HS-5 (cell line): Measurements from ENCODE around the gene SMARCB1.
A peak's percentile ranks its signal among the peaks of the same experiment; 100 is the strongest.

ENCODE experiments used
- DNase-seq: peaks from one replicate; pipeline ENCODE4 v3.0.0-alpha.2; 2012; ENCODE audit warnings: low read depth

The SMARCB1 gene

DNA sequence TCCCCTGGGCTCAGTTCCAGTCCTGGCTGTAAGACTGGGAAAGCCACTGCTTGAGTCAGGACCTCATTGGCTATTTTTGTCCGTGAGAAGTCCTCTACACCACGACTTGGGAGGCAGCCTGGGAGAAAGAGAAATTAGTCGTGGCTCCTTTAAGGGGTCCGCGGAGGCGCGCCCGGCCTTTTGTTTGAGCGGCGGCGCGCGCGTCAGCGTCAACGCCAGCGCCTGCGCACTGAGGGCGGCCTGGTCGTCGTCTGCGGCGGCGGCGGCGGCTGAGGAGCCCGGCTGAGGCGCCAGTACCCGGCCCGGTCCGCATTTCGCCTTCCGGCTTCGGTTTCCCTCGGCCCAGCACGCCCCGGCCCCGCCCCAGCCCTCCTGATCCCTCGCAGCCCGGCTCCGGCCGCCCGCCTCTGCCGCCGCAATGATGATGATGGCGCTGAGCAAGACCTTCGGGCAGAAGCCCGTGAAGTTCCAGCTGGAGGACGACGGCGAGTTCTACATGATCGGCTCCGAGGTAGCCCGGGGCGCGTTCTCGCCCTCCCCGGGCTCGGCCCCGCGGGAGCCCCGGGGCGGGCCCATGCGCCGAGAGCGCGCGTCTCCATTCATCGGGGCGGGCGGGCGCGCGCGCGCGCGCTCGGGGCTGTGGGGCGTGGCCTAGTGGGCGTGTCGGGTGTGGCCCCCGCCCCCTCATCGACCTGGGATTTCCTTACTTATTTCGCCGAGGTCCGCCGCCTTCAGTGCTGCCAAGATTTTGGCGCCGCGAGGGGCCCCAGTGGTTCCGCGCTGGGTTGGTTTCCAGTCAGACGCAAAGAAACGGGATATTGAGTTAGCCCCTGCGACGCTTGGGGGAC lies at the start of gene SMARCB1:
SMARCB1 (plus strand) TSS at position 215 of the 848 bp plus-strand sequence; CDS start at position 419, 204 bp downstream.
- peak; percentile 52 for DNase-seq

DNA sequence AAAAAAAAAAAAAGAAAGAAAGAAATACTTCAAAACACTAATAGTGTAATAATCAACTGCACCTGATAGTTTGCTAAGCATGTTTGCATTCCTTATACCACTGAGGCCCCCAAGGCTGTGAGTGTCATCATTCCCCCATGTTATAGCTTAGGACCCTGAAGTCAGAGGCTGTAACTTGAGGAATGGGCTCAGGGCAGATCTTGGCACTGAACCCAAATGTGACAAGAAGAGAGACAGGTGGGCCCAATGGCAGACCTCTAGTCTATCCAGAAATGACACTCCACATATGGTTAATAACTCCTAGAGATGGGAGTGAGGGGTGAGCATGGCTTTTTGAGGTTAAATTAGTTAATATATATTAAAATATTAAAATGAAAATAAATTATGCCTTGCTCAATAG lies 49.1 kb upstream of the SMARCB1 start:
- DNase-seq, result no peak

DNA sequence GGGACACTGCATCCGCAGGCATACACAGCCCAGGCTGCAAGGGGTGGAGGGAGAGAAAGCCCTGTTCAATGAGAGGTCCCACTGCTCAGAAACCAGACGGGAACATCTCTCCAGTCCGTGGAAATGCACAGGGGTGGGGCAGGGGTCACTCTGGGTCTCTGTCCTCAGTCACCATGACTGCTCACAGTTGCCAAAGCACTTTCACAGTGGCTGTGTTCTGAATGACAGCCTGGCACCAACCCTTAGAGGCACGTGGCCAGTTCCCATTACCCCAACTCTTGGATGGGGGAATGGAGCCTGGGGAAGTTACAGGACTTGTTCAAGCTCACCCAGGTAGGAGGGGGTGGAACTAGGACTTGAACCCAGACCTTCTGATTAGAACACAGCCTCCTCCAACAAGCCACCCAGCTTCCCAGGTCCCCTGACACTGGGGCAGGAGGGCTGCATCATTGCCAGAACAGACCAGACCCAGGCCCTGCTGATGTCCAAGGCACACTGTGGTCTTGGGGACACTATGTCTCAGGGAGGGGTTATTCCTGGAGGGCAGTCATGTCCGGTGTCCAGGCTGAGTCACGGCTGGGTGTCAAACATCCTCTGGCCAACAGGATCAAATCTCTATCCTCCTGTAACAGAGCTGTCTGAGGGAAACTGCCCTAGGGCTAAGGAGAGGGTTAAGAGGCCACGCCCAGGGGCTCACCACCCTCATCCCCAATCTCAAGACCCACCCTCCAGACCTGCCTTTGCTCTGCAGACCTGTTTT lies 44.1 kb upstream of the SMARCB1 start:
- no peak for DNase-seq

DNA sequence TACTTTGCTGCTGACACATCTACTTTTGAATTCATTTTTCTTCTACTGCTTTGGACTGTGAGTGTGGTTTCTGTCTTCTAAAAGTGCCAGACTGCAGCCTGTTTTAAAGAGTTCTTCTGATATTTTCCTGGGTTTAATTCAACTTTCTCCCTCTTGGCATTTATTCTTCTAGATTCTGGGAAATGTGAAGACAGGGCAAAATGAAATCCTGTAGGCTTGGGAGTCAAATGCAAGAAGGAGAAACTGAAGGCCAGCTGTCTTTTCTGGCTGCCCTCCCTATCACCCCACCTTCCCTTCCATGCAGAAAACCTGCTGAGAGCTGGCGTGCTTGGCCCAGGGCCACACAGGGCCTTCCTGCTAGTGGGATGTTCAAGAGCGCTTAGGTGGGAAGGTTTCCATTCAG lies 43.5 kb upstream of the SMARCB1 start:
- DNase-seq, result no peak

DNA sequence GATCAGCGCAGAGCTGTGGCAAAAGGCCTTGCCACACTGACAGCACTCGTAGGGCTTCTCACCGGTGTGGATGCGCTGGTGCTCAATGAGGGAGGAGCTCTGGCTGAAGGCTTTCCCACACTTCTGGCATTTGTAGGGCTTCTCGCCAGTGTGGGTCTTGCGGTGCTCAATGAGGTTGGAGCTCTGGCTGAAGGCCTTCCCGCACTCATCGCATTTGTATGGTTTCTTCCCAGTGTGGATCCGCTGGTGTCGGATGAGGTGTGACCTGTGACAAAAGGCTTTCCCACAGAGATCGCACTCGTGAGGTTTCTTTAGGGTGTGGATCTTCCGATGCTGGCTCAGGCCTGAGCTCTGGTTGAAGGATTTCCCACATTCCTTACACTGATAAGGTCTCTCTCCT lies 42.8 kb upstream of the SMARCB1 start:
- DNase-seq, result no peak

DNA sequence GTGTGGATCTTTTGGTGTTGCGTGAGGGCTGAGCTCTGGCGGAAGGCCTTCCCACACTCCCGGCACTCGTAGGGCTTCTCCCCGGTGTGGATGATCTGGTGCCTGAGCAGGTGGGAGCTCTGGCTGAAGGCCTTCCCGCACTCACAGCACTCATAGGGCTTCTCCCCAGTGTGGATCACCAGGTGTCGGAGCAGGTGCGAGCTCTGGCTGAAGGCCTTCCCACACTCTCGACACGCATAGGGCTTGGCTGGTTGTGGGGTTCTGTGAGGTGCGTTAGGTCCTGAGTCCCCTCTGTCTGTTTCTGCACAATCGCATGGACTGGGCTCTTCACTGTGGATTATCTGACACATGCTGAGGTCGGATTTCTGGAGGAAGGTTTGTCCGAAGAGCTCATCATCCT lies 42.3 kb upstream of the SMARCB1 start:
- DNase-seq, result no peak

DNA sequence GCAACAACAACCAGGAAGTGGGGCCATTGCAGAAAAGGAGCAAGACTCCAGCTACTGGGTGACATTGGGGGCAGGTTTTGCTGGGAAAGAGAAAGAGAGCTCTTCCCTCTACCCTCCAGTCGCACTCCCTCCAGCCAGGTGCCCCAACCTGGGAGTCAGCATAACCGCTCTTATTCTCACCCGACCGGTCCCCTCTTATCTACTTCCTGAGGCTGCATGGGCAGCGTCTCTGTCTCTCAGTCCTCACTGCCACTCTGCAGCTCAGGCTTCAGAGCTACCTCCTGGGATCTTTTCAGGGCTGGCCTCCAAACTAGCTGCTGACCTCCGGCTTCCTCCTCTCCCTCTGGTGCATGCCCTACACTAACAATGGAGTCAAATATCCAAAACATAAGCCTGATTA lies 41.0 kb upstream of the SMARCB1 start:
- DNase-seq, result no peak

DNA sequence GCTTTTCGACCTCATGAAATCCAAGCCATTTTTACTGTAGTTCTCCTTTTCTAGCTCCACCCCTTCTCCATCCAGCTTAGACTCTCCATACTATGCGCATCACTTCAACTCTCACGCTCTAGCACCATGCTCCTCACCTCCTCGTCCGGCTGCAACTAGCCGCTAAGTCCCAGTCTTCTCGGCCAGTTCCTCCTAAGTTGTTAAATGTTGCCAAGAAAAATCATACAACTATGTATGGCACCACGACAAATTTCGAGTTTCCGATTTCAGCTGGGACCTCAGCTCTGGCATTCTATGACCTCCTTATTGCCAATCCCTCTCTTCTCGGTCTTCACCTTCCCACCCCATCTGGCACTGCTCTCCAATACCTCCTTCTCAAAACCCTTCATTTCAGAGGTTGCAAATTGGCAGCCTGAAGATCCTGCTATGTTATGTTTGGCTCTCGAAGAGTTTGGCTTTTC lies 36.9 kb upstream of the SMARCB1 start:
- no peak for DNase-seq

DNA sequence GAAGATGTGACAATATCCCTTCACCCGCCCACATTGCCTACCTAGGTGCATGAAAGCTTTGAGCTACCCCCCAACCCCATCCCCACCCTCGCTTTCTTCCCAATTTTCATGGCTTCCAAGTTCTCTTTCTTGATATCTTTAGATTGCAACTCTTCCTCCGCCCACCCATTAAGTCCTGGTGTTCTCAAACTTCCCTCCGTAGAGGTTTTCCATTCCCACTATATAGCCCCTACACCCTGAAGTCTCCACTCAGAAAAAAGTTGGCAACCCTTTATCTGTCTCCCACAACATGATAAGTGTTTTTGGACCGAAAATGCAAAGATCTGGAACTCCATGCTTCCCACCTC lies 36.4 kb upstream of the SMARCB1 start:
- no peak for DNase-seq

DNA sequence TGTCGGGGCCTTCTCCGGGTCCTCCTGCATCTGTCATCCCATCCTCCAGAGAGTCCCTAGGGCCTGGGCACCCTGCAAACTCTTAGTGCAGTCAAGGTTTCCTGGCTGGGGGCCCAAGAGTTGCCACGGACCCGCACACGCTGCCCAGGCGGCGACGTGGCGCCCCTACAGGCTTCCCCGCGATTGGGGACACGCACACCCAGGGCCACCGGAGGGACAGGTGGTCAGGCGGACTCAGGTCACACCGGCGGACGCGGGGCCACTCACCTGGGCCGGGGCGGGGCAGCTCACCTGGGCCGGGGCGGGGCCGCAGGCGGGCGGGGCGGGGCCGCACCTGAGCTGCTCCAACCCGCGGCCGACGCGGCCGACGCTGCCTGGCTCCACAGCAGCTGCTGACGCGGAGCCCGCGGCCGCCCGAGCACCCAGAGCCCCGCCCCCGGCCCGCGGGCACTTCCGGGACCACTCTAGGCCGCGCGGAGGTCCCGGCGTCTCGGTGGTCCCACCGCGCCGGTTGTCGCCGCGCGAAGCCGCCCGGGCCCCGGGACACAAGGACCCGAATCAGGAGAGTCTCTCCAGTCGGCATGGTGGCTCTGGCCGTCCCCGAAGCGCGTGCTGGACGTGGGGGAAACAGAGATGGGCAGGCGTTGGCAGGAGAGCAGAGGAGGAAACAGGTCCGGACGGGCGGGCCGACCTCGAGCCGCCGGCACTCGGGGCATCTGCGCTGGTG lies 35.9 kb upstream of the SMARCB1 start, which contains the start of gene ZNF70:
ZNF70 (minus strand) TSS at position 399 of the 727 bp plus-strand sequence. CDS start 5,972 bp downstream, outside the sequence.
- no peak for DNase-seq

DNA sequence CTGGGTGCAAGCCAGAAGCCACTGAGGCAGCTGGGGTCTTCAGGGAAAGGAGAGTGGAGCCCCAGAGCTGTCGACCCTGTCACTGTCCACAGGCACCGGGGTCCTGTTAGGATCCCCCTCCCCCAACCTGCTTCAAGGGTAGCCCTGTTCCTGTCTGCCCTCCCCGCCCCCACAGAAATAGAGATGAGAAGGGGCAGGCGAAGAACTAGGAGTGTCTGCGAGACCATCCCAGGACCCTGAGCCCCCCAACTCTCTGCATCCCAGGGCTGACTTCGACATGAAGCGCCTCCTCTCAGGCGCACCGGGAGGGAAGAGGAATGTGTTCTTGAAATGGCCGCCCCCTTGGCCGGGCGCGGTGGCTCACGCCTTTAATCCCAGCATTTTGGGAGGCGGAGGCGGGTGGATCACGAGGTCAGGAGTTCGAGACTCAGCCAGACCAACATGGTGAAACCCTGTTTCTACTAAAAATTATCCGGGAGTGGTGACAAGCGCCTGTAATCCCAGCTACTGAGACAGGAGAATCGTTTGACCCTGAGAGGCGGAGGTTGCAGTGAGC lies 35.2 kb upstream of the SMARCB1 start:
- DNase-seq, result no peak

DNA sequence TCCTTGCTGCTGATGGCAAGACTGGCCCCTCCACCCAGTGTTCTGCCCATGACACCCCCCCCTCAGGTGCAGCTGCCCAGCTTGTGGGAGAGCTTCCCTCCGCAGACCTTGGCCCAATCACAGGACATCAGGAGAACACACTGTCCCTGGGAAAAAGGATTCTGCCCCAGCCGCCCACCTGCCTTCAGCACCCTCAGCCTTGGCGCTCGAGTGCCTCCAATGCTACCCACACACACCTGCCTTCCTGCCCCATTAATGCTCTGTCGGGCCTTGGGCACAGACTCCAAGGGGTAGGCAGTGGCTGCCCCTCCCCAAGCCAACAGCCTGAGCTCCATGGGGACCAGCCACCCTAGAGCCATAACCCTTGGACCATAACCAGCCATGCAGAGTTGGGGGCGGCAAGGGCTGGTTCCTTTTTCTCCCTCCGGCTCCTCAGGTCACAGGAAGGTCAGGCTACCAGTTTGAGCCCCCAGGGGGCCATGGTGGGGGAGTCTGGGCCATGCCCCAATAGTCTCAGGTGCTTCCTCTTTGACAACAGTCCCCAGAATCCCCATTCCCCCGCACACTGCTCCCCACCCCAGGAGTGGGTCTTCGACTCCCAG lies 34.6 kb upstream of the SMARCB1 start:
- DNase-seq, result no peak

DNA sequence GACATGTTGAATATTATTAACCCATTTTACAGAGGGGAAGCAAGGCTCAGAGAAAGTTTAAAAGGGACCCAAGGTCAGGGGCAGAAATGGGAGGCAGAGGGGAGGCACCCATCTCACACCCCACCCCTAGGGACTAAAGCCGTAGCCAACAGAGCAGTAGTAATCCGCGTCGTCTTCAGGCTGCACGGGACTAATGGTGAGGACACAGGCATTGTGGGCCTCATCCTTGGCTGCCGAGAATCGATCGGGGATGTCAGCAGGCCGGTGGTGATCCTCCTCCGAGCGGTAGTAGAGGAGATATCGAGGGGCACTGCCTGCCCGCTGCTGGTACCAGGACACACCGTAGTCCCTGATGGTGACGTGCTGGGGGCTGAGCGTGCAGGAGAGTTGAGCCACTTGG lies 34.0 kb upstream of the SMARCB1 start:
- no peak for DNase-seq

DNA sequence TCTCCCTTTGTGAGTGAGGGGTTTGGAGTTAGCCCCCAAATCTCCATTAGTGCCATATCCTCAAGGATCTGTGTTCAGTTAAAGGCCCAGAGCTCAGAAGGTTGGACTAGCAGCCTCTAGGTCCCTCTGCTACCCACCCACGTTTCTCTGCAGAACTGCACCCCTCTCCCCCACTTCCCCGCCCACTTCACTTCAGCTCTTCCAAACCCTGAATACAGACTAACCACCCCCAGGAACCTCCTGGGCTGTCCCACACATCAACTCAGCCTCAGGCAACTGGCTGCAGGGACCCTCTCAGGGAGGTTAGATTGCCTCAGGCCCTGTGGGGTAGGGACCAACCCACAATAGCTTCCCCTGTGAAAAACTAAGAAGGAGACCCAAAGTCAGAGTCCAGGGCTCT lies 33.4 kb upstream of the SMARCB1 start:
- no peak for DNase-seq

DNA sequence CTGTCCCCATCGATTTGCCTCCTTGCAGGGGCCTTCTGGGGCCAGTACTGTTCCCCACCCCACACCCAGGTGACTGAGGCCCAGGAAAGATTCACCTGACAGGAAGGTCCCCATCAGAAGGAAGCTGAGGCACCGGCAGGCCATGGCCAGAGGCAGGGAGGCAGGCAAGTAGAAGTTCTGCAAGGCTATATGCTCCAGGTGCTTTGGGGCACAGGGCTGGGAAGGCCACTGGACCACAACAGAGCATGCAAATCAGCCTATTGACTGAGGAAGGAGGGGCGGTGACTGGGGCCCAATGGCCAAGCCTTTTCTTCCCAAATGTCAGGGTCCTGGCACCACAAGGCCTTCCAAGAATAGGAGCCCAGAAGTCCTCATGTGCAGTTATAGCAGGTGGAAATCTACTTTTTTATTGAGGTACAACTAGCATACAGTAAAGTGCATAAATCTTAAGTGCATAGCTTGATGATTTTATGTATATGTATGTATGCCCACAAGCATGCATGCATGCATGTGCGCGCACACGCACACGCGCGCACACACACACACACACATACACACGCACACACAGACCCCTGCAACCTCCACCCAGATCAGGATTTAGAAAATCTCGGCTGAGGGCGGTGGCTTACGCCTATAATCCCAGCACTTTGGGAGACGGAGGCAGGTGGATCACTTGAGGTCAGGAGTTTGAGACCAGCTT lies 32.4 kb upstream of the SMARCB1 start, which contains the start of gene VPREB3:
VPREB3 (minus strand) TSS at position 206 of the 700 bp plus-strand sequence; CDS start at position 144, 62 bp downstream.
- no peak for DNase-seq

DNA sequence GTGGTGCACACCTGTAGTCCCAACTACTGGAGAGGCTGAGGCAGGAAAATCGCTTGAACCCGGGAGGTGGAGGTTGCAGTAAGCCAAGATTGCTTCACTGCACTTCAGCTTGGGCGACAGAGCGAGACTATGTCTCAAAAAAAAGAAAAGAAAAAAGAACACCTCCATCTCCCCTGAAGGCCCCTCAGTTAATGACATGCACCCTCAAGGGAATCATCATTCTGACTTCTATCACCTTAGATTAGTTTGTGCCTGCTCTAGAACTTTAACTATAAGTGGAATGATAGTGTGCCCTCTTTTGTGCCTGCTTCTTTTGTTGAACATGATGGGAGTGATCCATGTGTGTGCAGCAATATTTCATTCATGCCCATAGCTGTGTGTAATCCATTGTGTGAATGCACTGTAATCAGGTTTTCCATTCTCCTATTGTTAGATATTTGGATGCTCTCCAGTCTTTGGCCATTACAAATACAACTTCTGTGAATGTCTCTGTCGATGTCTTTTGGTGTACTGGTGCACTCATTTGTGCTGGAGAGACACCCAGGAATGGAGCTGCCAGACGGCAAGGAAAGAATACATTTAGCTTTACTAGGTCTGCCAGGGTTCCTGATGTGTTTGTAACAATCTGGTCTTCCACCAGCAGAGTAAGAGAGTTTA lies 31.7 kb upstream of the SMARCB1 start:
- DNase-seq, result no peak

DNA sequence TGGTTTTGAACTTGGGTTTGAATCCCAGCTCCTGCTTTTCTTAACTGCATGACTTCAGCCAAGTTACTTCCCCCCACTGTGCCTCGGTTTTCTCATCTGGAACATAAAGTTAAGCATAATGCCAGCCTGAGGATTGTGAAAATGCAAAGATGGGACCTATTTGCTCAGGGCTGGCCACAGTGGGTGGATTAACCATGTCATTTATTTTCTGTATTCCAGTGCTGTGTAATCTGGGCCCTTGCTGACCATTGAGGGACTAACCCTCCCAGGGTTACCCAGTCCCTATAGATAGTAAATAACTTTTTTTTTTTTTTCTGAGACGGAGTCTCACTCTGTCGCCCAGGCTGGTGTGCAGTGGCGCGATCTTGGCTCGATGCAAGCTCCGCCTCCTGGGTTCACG lies 31.1 kb upstream of the SMARCB1 start:
- DNase-seq, result no peak

DNA sequence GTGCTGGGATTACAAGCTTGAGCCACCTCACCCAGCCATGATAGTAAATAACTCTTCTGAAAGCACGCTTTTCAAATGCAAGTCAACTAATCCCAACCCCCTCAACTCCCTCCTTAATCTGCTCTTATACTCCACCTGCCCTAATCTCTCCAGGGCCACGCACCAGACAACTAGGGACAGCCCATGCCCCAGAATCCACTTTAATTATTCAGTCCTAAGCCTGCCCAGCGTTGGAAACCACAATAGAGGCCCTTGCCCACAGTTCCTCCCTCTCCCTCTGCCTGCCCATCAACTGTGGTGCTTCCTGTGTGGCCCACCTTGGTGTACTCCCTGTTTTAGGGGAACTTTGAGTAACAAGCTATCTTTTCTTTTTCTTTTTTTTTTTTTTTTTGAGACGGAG lies 29.9 kb upstream of the SMARCB1 start:
- no peak for DNase-seq

DNA sequence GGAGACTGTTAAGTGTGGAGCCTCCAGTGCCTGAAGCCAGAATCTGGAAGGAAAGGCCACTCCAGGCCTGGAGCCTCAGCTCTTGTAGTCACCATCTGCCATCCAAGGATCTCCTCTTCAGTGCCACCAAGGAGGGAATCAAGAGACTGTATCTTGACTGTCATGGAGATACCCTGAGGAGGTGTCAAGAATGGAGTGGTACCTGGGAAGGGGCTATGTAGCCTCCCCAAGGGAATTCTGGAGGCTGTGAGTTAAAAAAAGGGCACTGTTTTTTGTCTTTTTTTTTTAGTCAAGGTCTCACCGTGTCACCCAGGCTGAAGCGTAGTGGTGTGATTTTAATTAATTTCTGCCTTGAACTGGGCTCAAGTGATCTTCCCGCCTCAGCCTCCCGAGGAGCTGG lies 27.2 kb upstream of the SMARCB1 start:
- no peak for DNase-seq

DNA sequence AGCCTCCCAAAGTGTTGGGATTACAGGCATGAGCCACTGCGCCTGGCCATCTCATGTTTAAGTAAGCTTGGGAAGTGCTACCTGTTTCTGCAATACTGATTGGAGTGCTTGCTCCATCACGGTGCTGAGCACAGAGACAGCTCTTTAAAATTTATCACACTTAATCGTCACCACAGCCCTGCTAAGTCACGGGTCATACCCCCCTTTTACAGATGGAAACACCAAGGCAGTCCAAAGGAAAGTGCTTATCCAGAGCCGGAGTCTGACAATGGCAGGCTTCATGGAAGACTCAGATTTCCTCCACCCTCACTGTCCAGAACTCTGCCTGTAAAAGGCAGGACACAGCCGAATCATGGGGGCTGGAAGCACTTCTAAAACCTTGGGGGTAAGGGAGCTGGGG lies 26.7 kb upstream of the SMARCB1 start:
- DNase-seq, result no peak
